ENCODE data around the gene LRP1B.

- no peak for TF ChIP-seq POLR2A (IDR thresholded peaks at IDR 0.05; ENCODE audit: low read depth, low read length)
- TF ChIP-seq POLR2AphosphoS5 (IDR thresholded peaks at IDR 0.05; ENCODE audit: low read depth, low read length), result no peak
- no peak for TF ChIP-seq TAF1 (IDR thresholded peaks at IDR 0.05; ENCODE audit: borderline replicate concordance, low read depth, low read length)
These were observed 731.5 kb downstream of the LRP1B start for GRCh38 chr2:141399270-141399669.
